Keratinocyte (primary cell): ENCODE data around the gene TXN2.

Source experiments
- EZH2 ChIP-seq: IDR thresholded peaks from one replicate; pipeline ENCODE4 v1.6.1; 2012; ENCODE audit warnings: inconsistent platforms, mild to moderate bottlenecking, low read length, moderate library complexity
- TF ChIP-seq, protein P1 (sequence below), 3 experiments: IDR thresholded peaks in 1 of 3; conservative IDR thresholded peaks in 1 of 3; optimal IDR thresholded peaks in 1 of 3; 2 replicates in 2 of 3; 3 replicates in 1 of 3; pipeline versions ENCODE3 to v1.5.1; 2011; ENCODE audit warnings: low read length in 3 of 3, mild to moderate bottlenecking in 3 of 3, moderate library complexity in 2 of 3, control low read depth in 1 of 3, inconsistent platforms in 1 of 3; ENCODE audit not compliant: insufficient read depth in 2 of 3; ENCODE audit errors: extremely low read depth in 1 of 3

DNA sequence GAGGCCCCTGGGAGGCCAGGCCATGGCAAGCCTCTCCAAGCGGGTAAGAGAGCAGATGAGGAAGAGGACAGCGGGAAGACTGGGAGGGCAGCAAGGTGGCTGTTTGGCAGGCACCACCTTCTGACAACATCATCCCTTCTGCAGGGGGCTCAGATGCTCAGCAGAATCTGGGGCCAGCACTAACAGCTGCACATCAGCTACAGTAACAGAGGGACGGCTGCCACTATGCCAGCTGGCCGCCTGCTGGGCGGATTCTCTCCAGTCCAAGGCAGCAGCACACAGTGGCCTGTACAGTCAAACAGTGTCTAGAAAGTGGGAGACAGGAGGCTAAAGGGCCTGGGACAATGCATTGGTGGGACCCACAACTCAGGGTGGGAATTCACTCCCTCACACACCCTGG is 10.7 kb upstream of the TXN2 start:
- TF ChIP-seq, protein P1, sequence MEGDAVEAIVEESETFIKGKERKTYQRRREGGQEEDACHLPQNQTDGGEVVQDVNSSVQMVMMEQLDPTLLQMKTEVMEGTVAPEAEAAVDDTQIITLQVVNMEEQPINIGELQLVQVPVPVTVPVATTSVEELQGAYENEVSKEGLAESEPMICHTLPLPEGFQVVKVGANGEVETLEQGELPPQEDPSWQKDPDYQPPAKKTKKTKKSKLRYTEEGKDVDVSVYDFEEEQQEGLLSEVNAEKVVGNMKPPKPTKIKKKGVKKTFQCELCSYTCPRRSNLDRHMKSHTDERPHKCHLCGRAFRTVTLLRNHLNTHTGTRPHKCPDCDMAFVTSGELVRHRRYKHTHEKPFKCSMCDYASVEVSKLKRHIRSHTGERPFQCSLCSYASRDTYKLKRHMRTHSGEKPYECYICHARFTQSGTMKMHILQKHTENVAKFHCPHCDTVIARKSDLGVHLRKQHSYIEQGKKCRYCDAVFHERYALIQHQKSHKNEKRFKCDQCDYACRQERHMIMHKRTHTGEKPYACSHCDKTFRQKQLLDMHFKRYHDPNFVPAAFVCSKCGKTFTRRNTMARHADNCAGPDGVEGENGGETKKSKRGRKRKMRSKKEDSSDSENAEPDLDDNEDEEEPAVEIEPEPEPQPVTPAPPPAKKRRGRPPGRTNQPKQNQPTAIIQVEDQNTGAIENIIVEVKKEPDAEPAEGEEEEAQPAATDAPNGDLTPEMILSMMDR (optimal IDR thresholded peaks at IDR 0.05 in 1 of 3, IDR thresholded peaks at IDR 0.05 in 1 of 3, conservative IDR thresholded peaks at IDR 0.05 in 1 of 3; ENCODE audit: extremely low read depth in 1 of 3, insufficient read depth in 2 of 3, low read length in 3 of 3) = no peak
- TF ChIP-seq EZH2 = no peak
